Measurements from ENCODE around the gene TMOD3.
A peak's percentile ranks its signal among the peaks of the same experiment; 100 is the strongest.
"Not testable (repeated sequence)": the region's sequence is repeated elsewhere in the genome, so short reads cannot be mapped to it uniquely, and the experiment has no call there.

The TMOD3 gene

GRCh38 chr15:51829376-51830275 lies at the start of gene TMOD3:
Gene TMOD3, plus strand, starts transcription at chr15:51829653. Its CDS starts 33,232 bp downstream, at chr15:51862885.
- DNase-seq = peak; percentile 66

- DNase-seq = no peak
These were observed 48.8 kb upstream of the TMOD3 start for GRCh38 chr15:51780636-51781035.

GRCh38 chr15:51781506-51781905 lies 47.9 kb upstream of the TMOD3 start:
- DNase-seq = no peak

- peak; percentile 25 for DNase-seq
These were observed 47.0 kb upstream of the TMOD3 start for GRCh38 chr15:51782357-51782896.

GRCh38 chr15:51783967-51784366 lies 45.5 kb upstream of the TMOD3 start:
- no peak for DNase-seq

GRCh38 chr15:51787130-51787529 lies 42.3 kb upstream of the TMOD3 start:
- not testable (repeated sequence) for DNase-seq

- not testable (repeated sequence) for DNase-seq
These were observed 37.0 kb upstream of the TMOD3 start for GRCh38 chr15:51792474-51792873.

GRCh38 chr15:51793521-51794305 lies 35.7 kb upstream of the TMOD3 start:
- no peak for DNase-seq

- peak; percentile 75 for DNase-seq
These were observed 32.5 kb upstream of the TMOD3 start for GRCh38 chr15:51796847-51797401.

GRCh38 chr15:51798281-51798680 lies 31.2 kb upstream of the TMOD3 start:
- no peak for DNase-seq

GRCh38 chr15:51799282-51800252 lies 29.9 kb upstream of the TMOD3 start:
- DNase-seq = no peak

- peak; percentile 94 for DNase-seq
These were observed 28.0 kb upstream of the TMOD3 start for GRCh38 chr15:51801391-51801835.

- no peak for DNase-seq
These were observed 26.9 kb upstream of the TMOD3 start for GRCh38 chr15:51802593-51802992.

- DNase-seq = no peak
These were observed 25.5 kb upstream of the TMOD3 start for GRCh38 chr15:51803965-51804364.

GRCh38 chr15:51806123-51806522 lies 23.3 kb upstream of the TMOD3 start:
- DNase-seq = no peak

- DNase-seq = no peak
These were observed 20.0 kb upstream of the TMOD3 start for GRCh38 chr15:51809457-51809856.

- DNase-seq = no peak
These were observed 16.9 kb upstream of the TMOD3 start for GRCh38 chr15:51812598-51812997.

GRCh38 chr15:51814606-51815005 lies 14.8 kb upstream of the TMOD3 start:
- no peak for DNase-seq

- DNase-seq = no peak
These were observed 12.8 kb upstream of the TMOD3 start for GRCh38 chr15:51816611-51817010.

GRCh38 chr15:51818150-51818549 lies 11.3 kb upstream of the TMOD3 start:
- DNase-seq = no peak

- no peak for DNase-seq
These were observed 3.8 kb upstream of the TMOD3 start for GRCh38 chr15:51825698-51826097.
